Right lobe of liver (tissue), 4 donors: Measurements from ENCODE around the gene PDGFA.

Source experiments
- CTCF ChIP-seq, 4 donors: fragments of 200-600 bp in 3 of 4; fragments of 450-650 bp in 1 of 4; IDR thresholded peaks; one replicate each; pipeline versions ENCODE4 v1.5.1 to v1.8.0; 2016 to 2022; ENCODE audit warnings: antibody characterized with exemption in 4 of 4, mild to moderate bottlenecking in 2 of 4
- POLR2A ChIP-seq: fragments of 450-650 bp; IDR thresholded peaks from one replicate; pipeline ENCODE4 v1.6.1; 2017; ENCODE audit warnings: antibody characterized with exemption, mild to moderate bottlenecking
- donor health status: DM: no; HTN: no; CAD: no.
- donor health status: DM: no; HTN: no; CAD: no.
- donor health status: DM: no; HTN: yes; CAD: no.

- TF ChIP-seq CTCF (IDR thresholded peaks at IDR 0.05) (no peak), POLR2A (no peak)
These were observed 10.1 kb downstream of the PDGFA start for GRCh38 chr7:509426-510130.
